GM21825 (cell line): ENCODE results near the gene CDON.

Source experiments
- ATAC-seq: cut with Tn5 transposase; IDR thresholded peaks from one replicate; pipeline ENCODE4 v1.9.1; 2021; ENCODE audit warnings: mild to moderate bottlenecking, moderate library complexity; ENCODE audit not compliant: unreplicated experiment

CDON gene

GRCh38 chr11:126084608-126084912 is 21.9 kb upstream of the CDON start:
- no peak for ATAC-seq

GRCh38 chr11:126083829-126084607 is 21.4 kb upstream of the CDON start:
- ATAC-seq: no peak

GRCh38 chr11:126082251-126083109 is 19.8 kb upstream of the CDON start:
- no peak for ATAC-seq

GRCh38 chr11:126081915-126082250 is 19.2 kb upstream of the CDON start:
- ATAC-seq: no peak

GRCh38 chr11:126080161-126080941 is 17.7 kb upstream of the CDON start:
- no peak for ATAC-seq

GRCh38 chr11:126079621-126080124 is 17.0 kb upstream of the CDON start:
- ATAC-seq: no peak

GRCh38 chr11:126076641-126077040 is 14.0 kb upstream of the CDON start:
- no peak for ATAC-seq

GRCh38 chr11:126072801-126073594 is 10.3 kb upstream of the CDON start:
- ATAC-seq: no peak

- no peak for ATAC-seq
These were observed 9.6 kb upstream of the CDON start for GRCh38 chr11:126072141-126072741.

- no peak for ATAC-seq
These were observed 814 bp upstream of the CDON start for GRCh38 chr11:126063507-126063852.

- ATAC-seq: peak; percentile 3
These were observed 673 bp downstream of the CDON start for GRCh38 chr11:126061707-126062678.

GRCh38 chr11:126060757-126061171 is 1.9 kb downstream of the CDON start:
- no peak for ATAC-seq

- no peak for ATAC-seq
These were observed 3.4 kb downstream of the CDON start for GRCh38 chr11:126059238-126059781.

GRCh38 chr11:126058105-126058874 is 4.4 kb downstream of the CDON start:
- no peak for ATAC-seq

GRCh38 chr11:126054882-126055281 is 7.8 kb downstream of the CDON start:
- ATAC-seq: no peak

- ATAC-seq: no peak
These were observed 8.3 kb downstream of the CDON start for GRCh38 chr11:126054408-126054807.

GRCh38 chr11:126053415-126054286 is 9.0 kb downstream of the CDON start:
- no peak for ATAC-seq
